IMR-90 (cell line): ENCODE measurements around the gene HECW1. TPM values are rescaled to one million over a fixed set of nuclear protein-coding genes. Genes with fewer than 3 reads are reported as not detected.

Source experiments
- ATAC-seq: fragments of 200-7000 bp; cut with Tn5 transposase; 2 replicates; pipeline ENCODE4 v1.9.1; 2020; ENCODE audit warnings: low read depth, mild to moderate bottlenecking, moderate library complexity
- BruUV-seq: library from RNA; stranded (reverse); fragments of 400-500 nt; replicated peaks from 2 replicates; lab custom pipeline; 2021; lab: Mats Ljungman, UMichigan
- CTCF ChIA-PET: fragments of 300-600 bp; formaldehyde crosslinking; extraction: SDS; loops from one replicate; lab custom pipeline; 2021; ENCODE audit warnings: antibody characterized with exemption; lab: Yijun Ruan, JAX
- POLR2A ChIA-PET: fragments of 300-600 bp; sonication (Branson Sonifier 250); formaldehyde crosslinking; loops from one replicate; lab custom pipeline; 2022; ENCODE audit warnings: antibody characterized with exemption; ENCODE audit not compliant: unreplicated experiment; lab: Charles Lee
- DNase-seq: peaks from one replicate; pipeline ENCODE4 v3.0.0; 2013
- H2AFZ ChIP-seq: replicated peaks from 2 replicates; pipeline ENCODE3; 2013; ENCODE audit warnings: low read length, mild to moderate bottlenecking; ENCODE audit not compliant: poor library complexity
- H2AK5ac ChIP-seq: 2 replicates; pipeline ENCODE4 v1.6.1; 2013; ENCODE audit warnings: low read depth, low read length, inconsistent platforms
- H2AK9ac ChIP-seq: replicated peaks from 2 replicates; pipeline ENCODE3; 2013; ENCODE audit warnings: mild to moderate bottlenecking, low read depth, low read length, moderate library complexity; ENCODE audit not compliant: poor library complexity
- H2BK120ac ChIP-seq: 2 replicates; pipeline ENCODE4 v1.6.1; 2013; ENCODE audit warnings: low read depth, low read length, inconsistent platforms
- H2BK15ac ChIP-seq: 3 replicates; pipeline ENCODE4 v1.6.1; 2013; ENCODE audit warnings: low read depth, low read length, inconsistent platforms
- H2BK20ac ChIP-seq: 2 replicates; pipeline ENCODE4 v1.6.1; 2013; ENCODE audit warnings: low read depth, mild to moderate bottlenecking, inconsistent platforms, low read length, moderate library complexity
- H2BK5ac ChIP-seq: 2 replicates; pipeline ENCODE4 v1.6.1; 2013; ENCODE audit warnings: mild to moderate bottlenecking, low read depth, low read length, inconsistent platforms; ENCODE audit not compliant: poor library complexity, severe bottlenecking
- H3K14ac ChIP-seq: replicated peaks from 2 replicates; pipeline ENCODE4 v1.6.1; 2013; ENCODE audit warnings: low read depth, low read length, inconsistent platforms
- H3K18ac ChIP-seq: 2 replicates; pipeline ENCODE4 v1.6.1; 2013; ENCODE audit warnings: low read depth, low read length, control low read depth
- H3K23ac ChIP-seq: 2 replicates; pipeline ENCODE4 v1.6.1; 2013; ENCODE audit warnings: low read depth, low read length, inconsistent platforms
- H3K27ac ChIP-seq: 2 replicates; pipeline ENCODE4 v1.5.1; 2013; ENCODE audit warnings: mild to moderate bottlenecking, control low read depth, low read length; ENCODE audit not compliant: insufficient read depth
- H3K27me3 ChIP-seq: 2 replicates; pipeline ENCODE4 v1.6.1; 2013; ENCODE audit warnings: low read length; ENCODE audit not compliant: control insufficient read depth, insufficient read depth
- H3K36me3 ChIP-seq: 2 replicates; pipeline ENCODE4 v1.6.1; 2013; ENCODE audit warnings: low read length, mixed read lengths; ENCODE audit not compliant: control insufficient read depth, insufficient read depth
- H3K4ac ChIP-seq: 2 replicates; pipeline ENCODE4 v1.6.1; 2013; ENCODE audit warnings: low read depth, low read length, inconsistent platforms
- H3K4me1 ChIP-seq: 2 replicates; pipeline ENCODE4 v1.6.1; 2013; ENCODE audit warnings: low read length, mixed read lengths; ENCODE audit not compliant: control insufficient read depth, insufficient read depth
- H3K4me2 ChIP-seq: 2 replicates; pipeline ENCODE4 v1.6.1; 2013; ENCODE audit warnings: low read depth, mild to moderate bottlenecking, control low read depth, low read length, moderate library complexity
- H3K4me3 ChIP-seq: 2 replicates; pipeline ENCODE4 v1.5.1; 2013; ENCODE audit warnings: low read depth, mild to moderate bottlenecking, control low read depth, low read length, moderate library complexity; ENCODE audit not compliant: insufficient read depth
- H3K56ac ChIP-seq: 2 replicates; pipeline ENCODE4 v1.6.1; 2013; ENCODE audit warnings: low read length, inconsistent platforms; ENCODE audit not compliant: insufficient read depth; ENCODE audit errors: extremely low read depth
- H3K79me1 ChIP-seq, 2 experiments: 2 replicates each; pipeline ENCODE4 v1.6.1; 2013; ENCODE audit warnings: low read length in 2 of 2, inconsistent platforms in 1 of 2, low read depth in 1 of 2
- H3K9ac ChIP-seq: 2 replicates; pipeline ENCODE4 v1.6.1; 2013; ENCODE audit warnings: low read depth, low read length, control low read depth
- H3K9me1 ChIP-seq: 2 replicates; pipeline ENCODE4 v1.6.1; 2013; ENCODE audit warnings: low read length, inconsistent platforms; ENCODE audit not compliant: insufficient read depth
- H3K9me3 ChIP-seq: 2 replicates; pipeline ENCODE4 v1.6.1; 2013; ENCODE audit warnings: low read length; ENCODE audit not compliant: control insufficient read depth, insufficient read depth
- H4K20me1 ChIP-seq: 2 replicates; pipeline ENCODE4 v1.6.1; 2013; ENCODE audit warnings: low read length, inconsistent platforms; ENCODE audit not compliant: insufficient read depth
- H4K5ac ChIP-seq: 2 replicates; pipeline ENCODE4 v1.6.1; 2013; ENCODE audit warnings: mild to moderate bottlenecking, low read depth, low read length, control low read depth
- H4K8ac ChIP-seq, 2 experiments: 2 replicates each; pipeline ENCODE4 v1.6.1; 2013; ENCODE audit warnings: low read depth in 2 of 2, low read length in 2 of 2, control low read depth in 1 of 2, inconsistent platforms in 1 of 2
- H4K91ac ChIP-seq: 2 replicates; pipeline ENCODE4 v1.6.1; 2013; ENCODE audit warnings: low read depth, low read length, inconsistent platforms; ENCODE audit not compliant: insufficient read depth
- CEBPB ChIP-seq: IDR thresholded peaks from 2 replicates; pipeline ENCODE4 v1.6.1; 2012; ENCODE audit warnings: low read depth, low read length, improper control_type of control experiment
- FOS ChIP-seq: fragments of 150-350 bp; IDR thresholded peaks from 2 replicates; pipeline ENCODE4 v1.6.1; 2016; ENCODE audit warnings: low read depth, low read length
- MAZ ChIP-seq: IDR thresholded peaks from 2 replicates; pipeline ENCODE4 v1.6.1; 2012; ENCODE audit warnings: low read depth, mild to moderate bottlenecking, low read length, improper control_type of control experiment, moderate library complexity, borderline replicate concordance
- MXI1 ChIP-seq: IDR thresholded peaks from 2 replicates; pipeline ENCODE4 v1.6.1; 2012; ENCODE audit warnings: low read depth, mild to moderate bottlenecking, low read length, moderate library complexity, borderline replicate concordance
- NFE2L2 ChIP-seq: fragments of 150-350 bp; IDR thresholded peaks from 2 replicates; pipeline ENCODE4 v1.6.1; 2016; ENCODE audit warnings: low read depth, mild to moderate bottlenecking, low read length
- POLR2A ChIP-seq: IDR thresholded peaks from 2 replicates; pipeline ENCODE4 v1.6.1; 2012; ENCODE audit warnings: mild to moderate bottlenecking, low read depth, low read length
- SMC3 ChIP-seq: fragments of 150-350 bp; IDR thresholded peaks from 2 replicates; pipeline ENCODE4 v1.6.1; 2016; ENCODE audit warnings: low read depth, mild to moderate bottlenecking, antibody characterized with exemption, low read length, moderate library complexity
- WGBS, 2 experiments: methylation state at CpG; one replicate each; pipeline versions ENCODE4 v1.1.5 to v1.1.7; 2013; ENCODE audit warnings: missing lambda C conversion rate in 2 of 2; ENCODE audit not compliant: insufficient read length in 1 of 2; ENCODE audit errors: extremely low coverage in 2 of 2; 5-methylcytosine and 5-hydroxymethylcytosine counted together
- dilution Hi-C: fragments of 300-500 bp; cut with HindIII; formaldehyde crosslinking; loops from one replicate; pipeline ENCODE4 v1.14.3; 2018; ENCODE audit warnings: low sequenced_read_pairs; ENCODE audit not compliant: unreplicated experiment
- in situ Hi-C: fragments of 300-500 bp; cut with MboI; formaldehyde crosslinking; loops from 3 replicates; pipeline ENCODE4 v1.14.3; 2019; ENCODE audit warnings: low sequenced_read_pairs, inconsistent platforms, mixed read lengths
- intact Hi-C: fragments of 100-400 bp; cut with micrococcal nuclease; formaldehyde crosslinking; loops from 2 replicates; pipeline ENCODE4 v1.10.0; 2022
- polyA plus RNA-seq, 3 experiments: library from polyadenylated mRNA; depleted of rRNA; stranded (reverse); fragments of >200 nt; gene quantifications; 2 replicates each; pipeline ENCODE4 v1.2.3, GENCODE V29; 2012; ENCODE audit warnings: low replicate concordance in 1 of 3
- total RNA-seq: library from RNA; depleted of rRNA; stranded (reverse); fragments of >200 nt; gene quantifications from 2 replicates; pipeline ENCODE4 v1.2.3, GENCODE V29; 2012

Gene HECW1
- total and polyA plus RNA-seq, 2 of the 4 experiments (the other 2 are of a cell fraction): 0.56 to 1.3 TPM

GRCh38 chr7:43537765-43538403 lies 425.4 kb downstream of the HECW1 start:
- H3K9ac ChIP-seq: no peak overlapping the region

More at GRCh38 chr7:43537765-43538403, 425.4 kb downstream of the HECW1 start:
- H3K27ac ChIP-seq: no peak overlapping the region
- ATAC-seq: peak; percentile 34; the same call in 1 of the 2 replicates
- peaks cover 24% of the 10 kb centered on the region for H3K9me1 ChIP-seq
- no peak overlapping the region for H3K56ac ChIP-seq
- H4K5ac ChIP-seq: no peak overlapping the region
- H2AK9ac ChIP-seq: no peak overlapping the region
- POLR2A ChIA-PET: no interaction called here
- intact Hi-C loops (no loop called here), in situ Hi-C loops (no loop called here), dilution Hi-C loops (no loop called here)
- no peaks in the 10 kb centered on the region for H3K79me1 ChIP-seq
- no peak overlapping the region for H3K23ac ChIP-seq
- H2BK15ac ChIP-seq: no peak overlapping the region
- no peak for TF ChIP-seq MAZ
- no peak for TF ChIP-seq NFE2L2
- TF ChIP-seq FOS: no peak
- no peak for TF ChIP-seq POLR2A
- TF ChIP-seq CEBPB: no peak
- TF ChIP-seq MXI1: no peak
- TF ChIP-seq SMC3: no peak
- no peak overlapping the region for H3K4ac ChIP-seq
- no peak for DNase-seq
- H3K14ac ChIP-seq: no peak overlapping the region; the same call in 1 of the 2 replicates
- peaks cover 34% of the 10 kb centered on the region for H3K4me1 ChIP-seq
- H4K20me1 ChIP-seq: peaks cover 14% of the 10 kb centered on the region; the same call in 1 of the 2 replicates
- H3K18ac ChIP-seq: no peak overlapping the region
- peaks cover 18% of the 10 kb centered on the region for H3K27me3 ChIP-seq
- H3K4me3 ChIP-seq: no peak overlapping the region
- H2BK20ac ChIP-seq: no peak overlapping the region; the same call in 1 of the 2 replicates
- no peak overlapping the region; the same call in 1 of the 2 replicates for H2AK5ac ChIP-seq
- no peaks in the 10 kb centered on the region for H3K36me3 ChIP-seq
- H2BK5ac ChIP-seq: no peak overlapping the region
- no peak overlapping the region for H2AFZ ChIP-seq
- 0 out of 2 replicates have a peak overlapping the region, but pooled peaks have one; percentile 10 for H3K4me2 ChIP-seq
- H4K91ac ChIP-seq: no peak overlapping the region
- no peaks in the 10 kb centered on the region for H3K9me3 ChIP-seq
- 88% methylated on average over 6 of the region's 9 CpGs; no CpG with 5 or more reads in 1 of the 2 experiments for WGBS, 2 experiments
- H2BK120ac ChIP-seq: no peak overlapping the region
- CTCF ChIA-PET: interaction anchor here (1.8 kb wide), 1 partner anchor 45 kb away, joined by 7 read pairs; the partner anchor contains the start of gene STK17A
- no peak overlapping the region for H4K8ac ChIP-seq
- BruUV-seq: no TSS peak
